Fibroblast of villous mesenchyme (primary cell): ENCODE data around the gene ITGA5. TPM values are rescaled to one million over a fixed set of nuclear protein-coding genes. Genes with fewer than 3 reads are reported as not detected.

Source experiments
- DNase-seq: peaks from one replicate; pipeline ENCODE4 v3.0.0-alpha.2; 2010; ENCODE audit warnings: low read depth
- H3K4me3 ChIP-seq: 2 replicates; pipeline ENCODE4 v1.5.1; 2011; ENCODE audit warnings: low read depth, mild to moderate bottlenecking, low read length
- total RNA-seq: library from RNA; depleted of rRNA; stranded (reverse); fragments of >200 nt; gene quantifications from 2 replicates; pipeline ENCODE4 v1.2.3, GENCODE V29; 2012
- TF ChIP-seq, protein P1 (sequence below): IDR thresholded peaks from 2 replicates; pipeline ENCODE4 v1.5.1; 2012; ENCODE audit warnings: low read depth, mild to moderate bottlenecking, low read length; ENCODE audit not compliant: insufficient read depth

The ITGA5 gene
- total RNA-seq, 1 donor: 431 TPM

DNA sequence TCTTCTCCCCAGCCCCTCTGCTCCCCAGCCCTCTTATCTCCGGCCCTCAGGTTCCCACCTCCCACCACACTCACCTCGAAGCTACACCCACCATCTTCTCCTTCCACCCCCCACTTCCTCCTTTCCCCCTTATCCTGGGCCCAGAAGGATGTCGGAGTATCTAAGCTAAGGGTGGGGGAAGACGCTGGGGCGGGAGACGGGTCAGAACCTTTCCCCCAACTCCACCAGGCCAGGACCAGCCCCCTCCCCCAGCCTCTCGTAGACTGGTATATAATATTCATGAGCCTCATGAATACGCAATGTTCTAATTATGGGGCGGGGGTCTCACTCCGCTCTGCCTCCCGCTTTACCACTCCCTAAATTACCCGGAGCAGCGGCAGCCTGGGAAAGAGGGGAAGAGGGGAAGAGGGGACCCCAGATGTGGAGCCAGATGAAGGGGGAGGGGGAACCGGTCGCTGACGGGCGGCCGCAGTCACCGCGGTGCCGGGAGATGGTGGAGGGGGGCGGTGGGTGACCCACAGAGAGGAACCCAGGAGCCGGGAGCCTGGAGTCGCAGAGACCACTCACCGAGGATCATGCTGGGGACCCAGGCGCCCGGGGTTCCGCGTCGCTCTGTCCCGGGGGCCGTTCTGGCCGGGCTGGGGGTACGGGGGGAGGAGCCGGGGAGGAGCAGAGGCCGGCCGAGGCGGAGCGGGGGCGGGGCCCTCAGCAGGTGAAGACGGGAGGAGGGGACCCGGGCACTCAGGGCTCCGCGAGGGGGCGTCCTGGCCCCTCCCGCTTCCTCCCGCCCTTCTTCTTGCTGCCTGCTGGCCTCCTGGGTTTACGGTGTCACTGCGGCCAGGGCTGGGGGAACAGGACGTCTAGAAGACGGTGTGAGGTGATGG lies 28.2 kb downstream of the ITGA5 start:
- H3K4me3 ChIP-seq: peak overlapping the region; percentile 40
- TF ChIP-seq, protein P1, sequence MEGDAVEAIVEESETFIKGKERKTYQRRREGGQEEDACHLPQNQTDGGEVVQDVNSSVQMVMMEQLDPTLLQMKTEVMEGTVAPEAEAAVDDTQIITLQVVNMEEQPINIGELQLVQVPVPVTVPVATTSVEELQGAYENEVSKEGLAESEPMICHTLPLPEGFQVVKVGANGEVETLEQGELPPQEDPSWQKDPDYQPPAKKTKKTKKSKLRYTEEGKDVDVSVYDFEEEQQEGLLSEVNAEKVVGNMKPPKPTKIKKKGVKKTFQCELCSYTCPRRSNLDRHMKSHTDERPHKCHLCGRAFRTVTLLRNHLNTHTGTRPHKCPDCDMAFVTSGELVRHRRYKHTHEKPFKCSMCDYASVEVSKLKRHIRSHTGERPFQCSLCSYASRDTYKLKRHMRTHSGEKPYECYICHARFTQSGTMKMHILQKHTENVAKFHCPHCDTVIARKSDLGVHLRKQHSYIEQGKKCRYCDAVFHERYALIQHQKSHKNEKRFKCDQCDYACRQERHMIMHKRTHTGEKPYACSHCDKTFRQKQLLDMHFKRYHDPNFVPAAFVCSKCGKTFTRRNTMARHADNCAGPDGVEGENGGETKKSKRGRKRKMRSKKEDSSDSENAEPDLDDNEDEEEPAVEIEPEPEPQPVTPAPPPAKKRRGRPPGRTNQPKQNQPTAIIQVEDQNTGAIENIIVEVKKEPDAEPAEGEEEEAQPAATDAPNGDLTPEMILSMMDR: no peak
- no peak for DNase-seq

DNA sequence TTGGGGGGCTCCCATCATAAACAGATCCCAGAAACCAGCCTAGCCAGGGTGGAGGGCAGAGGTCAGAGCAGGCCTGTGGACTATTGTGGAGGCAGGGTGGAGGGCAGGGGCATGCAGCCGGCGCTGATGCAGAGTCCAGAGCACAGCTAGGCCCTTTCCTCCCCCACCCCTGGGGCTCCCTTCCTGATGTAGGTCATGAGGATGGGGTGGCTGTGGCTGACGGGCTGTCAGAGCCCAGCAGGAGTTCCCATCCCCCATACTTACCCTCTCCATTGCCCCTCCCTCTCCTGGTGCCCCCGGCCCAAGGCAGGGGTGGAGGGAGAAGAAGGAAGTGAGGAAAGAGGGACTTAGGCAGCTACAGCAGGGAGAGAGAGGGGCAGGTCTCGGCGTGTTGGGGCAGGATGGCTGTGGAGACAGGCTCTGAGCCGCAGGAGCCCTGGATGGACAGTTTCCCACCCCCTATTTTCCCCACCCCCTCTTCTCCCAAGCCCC lies 28.8 kb downstream of the ITGA5 start:
- DNase-seq: no peak
- TF ChIP-seq, protein P1: no peak
- H3K4me3 ChIP-seq: no peak overlapping the region

DNA sequence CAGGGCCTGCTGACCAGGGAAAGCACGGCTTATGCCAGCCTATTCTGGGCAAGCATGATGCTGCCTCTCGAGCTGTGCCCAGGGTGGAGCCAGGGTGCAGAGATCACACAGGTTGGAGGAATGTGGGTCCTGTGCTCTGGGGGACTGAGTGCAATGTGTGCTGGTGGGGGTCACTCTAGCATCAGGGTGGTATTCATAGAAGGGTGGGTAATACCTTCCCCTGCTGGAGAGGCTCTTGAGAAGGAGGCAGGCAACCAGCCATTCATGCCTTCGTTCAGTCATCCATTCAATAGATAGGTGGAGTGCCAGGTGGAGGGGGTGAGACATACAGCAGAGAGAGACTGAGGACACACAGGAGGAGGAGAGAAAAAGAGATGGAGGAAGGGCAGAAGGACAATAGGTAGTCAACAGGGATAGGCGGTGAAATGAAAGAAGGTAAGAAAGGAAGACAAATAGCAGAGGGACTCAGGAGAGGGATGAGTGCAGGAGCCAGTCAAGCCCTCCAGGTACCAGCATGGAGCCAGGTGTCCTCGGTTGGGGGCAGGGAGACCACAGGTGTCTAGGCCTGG lies 29.4 kb downstream of the ITGA5 start:
- H3K4me3 ChIP-seq: no peak overlapping the region
- no peak for DNase-seq
- TF ChIP-seq, protein P1: no peak

DNA sequence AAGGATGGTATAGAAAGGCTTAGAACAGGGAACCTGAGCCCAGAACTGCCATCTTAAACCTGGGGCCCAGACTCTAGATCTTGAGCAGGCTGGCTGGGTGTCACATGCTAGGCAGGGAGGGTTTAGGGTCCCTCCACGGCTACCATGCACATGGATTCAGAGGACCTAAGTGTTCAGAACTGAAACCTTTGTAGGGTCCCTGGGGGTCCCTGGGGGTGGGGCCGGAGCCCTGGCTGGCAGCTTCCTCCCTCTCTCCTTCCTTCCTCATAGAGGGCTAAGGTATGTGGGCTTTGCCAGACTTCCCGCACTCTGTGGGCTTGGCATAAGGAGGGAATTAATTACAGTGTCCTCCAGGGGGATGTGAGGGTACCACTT lies 29.9 kb downstream of the ITGA5 start:
- no peak overlapping the region for H3K4me3 ChIP-seq
- TF ChIP-seq, protein P1: no peak
- DNase-seq: no peak

DNA sequence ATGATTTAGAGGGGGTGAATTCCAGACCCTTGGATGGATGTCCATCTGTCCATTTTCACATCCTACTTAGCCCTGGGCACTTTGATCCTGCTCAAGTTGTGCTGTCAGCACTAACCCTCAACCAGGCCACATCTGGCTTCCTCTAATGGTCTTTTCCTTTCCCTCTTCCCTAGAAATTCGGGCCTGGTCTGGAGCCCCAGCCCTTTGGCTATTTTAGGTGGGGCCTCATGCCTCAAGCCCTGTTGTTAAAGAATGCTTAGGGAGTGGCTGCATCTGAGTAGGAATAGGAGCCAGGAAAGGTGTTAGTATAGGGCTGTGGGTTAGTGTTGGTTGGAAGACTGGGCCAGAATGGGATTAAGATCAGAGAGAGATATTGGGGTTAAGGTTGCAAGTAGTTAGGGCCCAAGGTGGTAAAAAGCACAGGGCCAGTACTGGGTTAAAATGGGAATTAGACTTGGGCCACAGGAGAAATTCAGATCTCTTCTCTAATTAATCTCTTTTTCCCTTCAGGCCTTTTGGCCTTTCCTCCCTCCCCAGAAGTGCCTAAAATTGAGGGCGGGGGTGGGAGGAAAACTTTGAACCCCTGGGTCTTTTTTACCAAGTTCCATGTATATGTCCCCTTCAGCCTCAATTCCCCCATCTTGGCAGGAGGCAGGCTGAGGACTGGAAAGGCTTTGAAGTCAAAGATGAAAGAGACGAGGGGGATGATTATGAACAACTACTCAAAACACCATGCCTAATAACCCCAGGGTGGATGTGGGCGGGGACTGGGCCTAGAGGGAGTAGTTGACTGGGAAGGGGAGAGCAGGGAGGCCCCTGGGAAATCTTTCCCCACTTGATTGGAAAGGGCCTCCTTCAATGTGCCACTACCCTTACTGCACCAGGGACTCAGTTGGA lies 30.6 kb downstream of the ITGA5 start:
- TF ChIP-seq, protein P1: no peak
- H3K4me3 ChIP-seq: no peak overlapping the region
- DNase-seq: no peak

DNA sequence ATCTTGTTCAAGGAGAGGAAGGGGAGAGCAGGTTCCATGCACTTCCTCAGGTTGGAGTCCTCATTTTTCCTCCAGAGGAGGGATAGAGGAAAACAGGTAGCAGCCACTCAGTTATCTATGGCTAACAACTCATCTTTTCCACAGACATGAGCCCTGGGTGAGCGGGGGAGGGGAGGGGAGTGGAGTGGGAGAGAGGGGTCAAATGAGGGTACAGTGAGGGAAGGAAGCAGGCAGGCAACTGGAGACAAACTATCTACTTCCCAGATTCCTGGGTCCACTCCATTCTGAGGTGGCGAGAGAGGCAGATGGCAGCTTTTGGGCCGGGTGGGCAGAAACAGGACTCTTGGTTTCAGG lies 32.0 kb downstream of the ITGA5 start:
- TF ChIP-seq, protein P1: no peak
- no peak overlapping the region for H3K4me3 ChIP-seq
- no peak for DNase-seq
